Measurements from ENCODE around the gene RPL5.

RPL5 gene

GRCh38 chr1:92858564-92859399, 26.9 kb downstream of the RPL5 start:
- peak; percentile 71 for DNase-seq

GRCh38 chr1:92859400-92860039, 27.7 kb downstream of the RPL5 start:
- DNase-seq: no peak

GRCh38 chr1:92862605-92863004, 30.8 kb downstream of the RPL5 start:
- no peak for DNase-seq

- DNase-seq: no peak
Measured at GRCh38 chr1:92864131-92864530, 32.3 kb downstream of the RPL5 start.

- DNase-seq: no peak
Measured at GRCh38 chr1:92870591-92870990, 38.8 kb downstream of the RPL5 start.

- DNase-seq: no peak
Measured at GRCh38 chr1:92872719-92873118, 40.9 kb downstream of the RPL5 start.

GRCh38 chr1:92874987-92875386, 43.1 kb downstream of the RPL5 start:
- DNase-seq: no peak

- no peak for DNase-seq
Measured at GRCh38 chr1:92876351-92876750, 44.5 kb downstream of the RPL5 start.

- DNase-seq: no peak
Measured at GRCh38 chr1:92877081-92877711, 45.4 kb downstream of the RPL5 start.

- DNase-seq: peak; percentile 19
Measured at GRCh38 chr1:92877792-92878191, 46.0 kb downstream of the RPL5 start.

GRCh38 chr1:92879316-92879968, 47.6 kb downstream of the RPL5 start:
- no peak for DNase-seq

GRCh38 chr1:92881391-92881790, 49.6 kb downstream of the RPL5 start:
- no peak for DNase-seq

GRCh38 chr1:92882819-92883218, 51.0 kb downstream of the RPL5 start:
- no peak for DNase-seq

- no peak for DNase-seq
Measured at GRCh38 chr1:92883297-92883696, 51.5 kb downstream of the RPL5 start.

- no peak for DNase-seq
Measured at GRCh38 chr1:92884195-92884594, 52.4 kb downstream of the RPL5 start.

- DNase-seq: no peak
Measured at GRCh38 chr1:92886886-92887419, 55.1 kb downstream of the RPL5 start.

GRCh38 chr1:92887465-92887864, 55.6 kb downstream of the RPL5 start:
- DNase-seq: no peak
